HUDEP-2 (cell line): Measurements from ENCODE around the gene PCDHGB2.

Experiments
- DNase-seq, 76 experiments: peaks; one replicate each; lab custom pipeline; 2025; ENCODE audit not compliant: unreplicated experiment in 76 of 76; lab: John Stamatoyannopoulos, UW

PCDHGB2 gene

GRCh38 chr5:141411575-141411974 is 51.8 kb downstream of the PCDHGB2 start:
- DNase-seq: no peak
